Measurements from ENCODE around the gene SHF. TPM values are rescaled to one million over a fixed set of nuclear protein-coding genes. Genes with fewer than 3 reads are reported as not detected.

SHF gene
- total and polyA plus RNA-seq, 2 of the 4 experiments (the other 2 are of a cell fraction), result 1.8 to 3.5 TPM

GRCh38 chr15:45138814-45139765 lies 48.7 kb downstream of the SHF start (continued):
- no peak for TF ChIP-seq MXI1 (IDR thresholded peaks at IDR 0.05; ENCODE audit: borderline replicate concordance, low read depth, low read length)

GRCh38 chr15:45137703-45138102 lies 50.1 kb downstream of the SHF start:
- CTCF ChIA-PET, result interaction anchor here (0.5 kb wide), 1 partner anchor 219 kb away, joined by 4 read pairs; no protein-coding TSS in a partner anchor
- no peaks in the 10 kb centered on the region for H3K36me3 ChIP-seq (ENCODE audit: control insufficient read depth, insufficient read depth, low read length)
- no peak overlapping the region for H3K23ac ChIP-seq (ENCODE audit: low read depth, low read length)
- no peaks in the 10 kb centered on the region for H4K20me1 ChIP-seq (ENCODE audit: insufficient read depth, low read length)
- H4K91ac ChIP-seq (ENCODE audit: insufficient read depth, low read depth, low read length), result no peak overlapping the region
- ATAC-seq (ENCODE audit: low read depth) (no peak), DNase-seq (no peak)
- no peak overlapping the region for H2BK15ac ChIP-seq (ENCODE audit: low read depth, low read length)
- H3K9me3 ChIP-seq (ENCODE audit: control insufficient read depth, insufficient read depth, low read length), result peaks cover 3% of the 10 kb centered on the region; the same call in 1 of the 2 replicates
- no peak overlapping the region for H2AK5ac ChIP-seq (ENCODE audit: low read depth, low read length)
- no peaks in the 10 kb centered on the region for H3K9me1 ChIP-seq (ENCODE audit: insufficient read depth, low read length)
- H2AFZ ChIP-seq (replicated peaks; ENCODE audit: low read length, poor library complexity), result no peak overlapping the region
- intact Hi-C loops (cut with micrococcal nuclease), result no loop called here
- H2BK120ac ChIP-seq (ENCODE audit: low read depth, low read length), result no peak overlapping the region
- no peak overlapping the region for H3K4me3 ChIP-seq (ENCODE audit: insufficient read depth, low read depth, low read length)
- in situ Hi-C loops (cut with MboI; ENCODE audit: low sequenced_read_pairs), result no loop called here
- BruUV-seq (replicated peaks), result no TSS peak
- no peak overlapping the region for H3K56ac ChIP-seq (ENCODE audit: extremely low read depth, insufficient read depth, low read length)
- H3K14ac ChIP-seq (replicated peaks; ENCODE audit: low read depth, low read length), result no peak overlapping the region
- POLR2A ChIA-PET (ENCODE audit: unreplicated experiment), result no interaction called here
- H2BK5ac ChIP-seq (ENCODE audit: low read depth, low read length, poor library complexity, severe bottlenecking), result no peak overlapping the region
- no peak overlapping the region for H3K18ac ChIP-seq (ENCODE audit: low read depth, low read length)
- no peak overlapping the region for H3K4me2 ChIP-seq (ENCODE audit: low read depth, low read length)
- no peaks in the 10 kb centered on the region for H3K79me1 ChIP-seq (ENCODE audit: low read depth in 1 of 2, low read length in 2 of 2)
- no peak overlapping the region for H3K4ac ChIP-seq (ENCODE audit: low read depth, low read length)
- H2AK9ac ChIP-seq (replicated peaks; ENCODE audit: low read depth, low read length, poor library complexity), result no peak overlapping the region
- H3K27me3 ChIP-seq (ENCODE audit: control insufficient read depth, insufficient read depth, low read length), result peaks cover 67% of the 10 kb centered on the region
- WGBS, 2 experiments (ENCODE audit: extremely low coverage in 2 of 2, insufficient read length in 1 of 2), result 40% methylated on average over 1 of the region's 8 CpGs; no CpG with 5 or more reads in 1 of the 2 experiments
- H3K27ac ChIP-seq (ENCODE audit: insufficient read depth, low read length), result no peak overlapping the region
- H4K8ac ChIP-seq (ENCODE audit: low read depth in 2 of 2, low read length in 2 of 2), result no peak overlapping the region
- no peak overlapping the region for H4K5ac ChIP-seq (ENCODE audit: low read depth, low read length)
- H3K4me1 ChIP-seq (ENCODE audit: control insufficient read depth, insufficient read depth, low read length), result no peaks in the 10 kb centered on the region
- dilution Hi-C loops (cut with HindIII; ENCODE audit: low sequenced_read_pairs, unreplicated experiment), result no loop called here
- H2BK20ac ChIP-seq (ENCODE audit: low read depth, low read length), result no peak overlapping the region
- no peak overlapping the region for H3K9ac ChIP-seq (ENCODE audit: low read depth, low read length)
- TF ChIP-seq RCOR1 (IDR thresholded peaks at IDR 0.05; ENCODE audit: insufficient replicate concordance, low read length), result no peak
- no peak for TF ChIP-seq USF2 (IDR thresholded peaks at IDR 0.05; ENCODE audit: low read depth, low read length)
- TF ChIP-seq CHD1 (IDR thresholded peaks at IDR 0.05; ENCODE audit: low read depth, low read length), result no peak
- TF ChIP-seq RFX5 (IDR thresholded peaks at IDR 0.05; ENCODE audit: low read depth, low read length), result no peak
- no peak for TF ChIP-seq POLR2A (IDR thresholded peaks at IDR 0.05; ENCODE audit: low read depth, low read length)
- no peak for TF ChIP-seq CTCF (conservative IDR thresholded peaks at IDR 0.05; ENCODE audit: low read depth, low read length)
- TF ChIP-seq MAZ (IDR thresholded peaks at IDR 0.05; ENCODE audit: borderline replicate concordance, low read depth, low read length), result no peak
- TF ChIP-seq RAD21 (IDR thresholded peaks at IDR 0.05; ENCODE audit: low read length), result no peak
- TF ChIP-seq MXI1 (IDR thresholded peaks at IDR 0.05; ENCODE audit: borderline replicate concordance, low read depth, low read length), result no peak
- no peak for TF ChIP-seq BHLHE40 (IDR thresholded peaks at IDR 0.05; ENCODE audit: low read depth, low read length)
- no peak for TF ChIP-seq ELK1 (IDR thresholded peaks at IDR 0.05; ENCODE audit: borderline replicate concordance, low read depth, low read length)
- TF ChIP-seq MAFK (IDR thresholded peaks at IDR 0.05; ENCODE audit: low read depth, low read length), result no peak
